Stimulated activated CD4-positive, alpha-beta T cell treated with anti-CD3 and anti-CD28 coated beads, Interleukin-4, amount 100 ng/mL, for 24 hours (primary cell): Measurements from ENCODE around the gene MRPL9.
"Not testable (repeated sequence)": the region's sequence is repeated elsewhere in the genome, so short reads cannot be mapped to it uniquely, and the experiment has no call there.

ENCODE experiments used
- DNase-seq: peaks from one replicate; pipeline ENCODE4 v3.0.0-alpha.2; 2020

MRPL9 gene

GRCh38 chr1:151782741-151783140 lies 19.4 kb upstream of the MRPL9 start:
- no peak for DNase-seq

DNA sequence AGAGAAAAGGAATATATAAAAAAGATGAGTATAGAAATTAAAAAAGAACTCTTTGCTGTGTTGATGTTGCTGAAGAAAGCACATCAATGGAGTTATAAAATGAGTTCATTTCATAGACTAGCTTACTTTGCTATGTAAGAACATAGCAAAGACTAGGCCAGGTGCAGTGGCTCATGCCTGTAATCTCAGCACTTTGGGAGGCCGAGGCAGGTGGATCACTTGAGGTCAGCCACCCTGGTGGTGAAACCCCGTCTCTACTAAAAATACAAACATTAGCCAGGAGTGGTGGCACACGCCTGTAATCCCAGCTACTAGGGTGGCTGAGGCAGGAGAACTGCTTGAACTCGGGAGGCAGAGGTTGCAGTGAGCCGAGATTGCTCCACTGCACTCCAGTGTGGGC lies 18.7 kb upstream of the MRPL9 start:
- DNase-seq, result not testable (repeated sequence)

- DNase-seq, result not testable (repeated sequence)
These were observed 17.4 kb upstream of the MRPL9 start for GRCh38 chr1:151780736-151781135.

GRCh38 chr1:151779852-151780251 lies 16.6 kb upstream of the MRPL9 start:
- no peak for DNase-seq

DNA sequence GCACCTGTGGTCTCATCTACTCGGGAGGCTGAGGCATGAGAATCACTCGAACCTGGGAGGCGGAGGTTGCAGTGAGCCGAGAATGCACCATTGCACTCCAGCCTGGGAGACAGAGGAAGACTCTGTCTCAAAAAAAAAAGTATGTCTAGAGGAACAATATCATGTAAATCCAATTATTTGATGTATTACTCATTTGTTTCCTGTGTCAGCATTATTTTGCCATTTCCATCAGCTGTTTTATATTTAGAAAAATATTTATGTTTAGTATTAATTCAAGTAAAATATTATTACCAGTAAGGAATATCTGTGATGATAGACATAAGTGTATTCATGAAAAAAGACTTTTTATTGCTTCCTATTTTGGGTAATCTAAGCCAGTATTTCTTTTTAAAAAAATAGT lies 14.0 kb upstream of the MRPL9 start:
- DNase-seq, result no peak

DNA sequence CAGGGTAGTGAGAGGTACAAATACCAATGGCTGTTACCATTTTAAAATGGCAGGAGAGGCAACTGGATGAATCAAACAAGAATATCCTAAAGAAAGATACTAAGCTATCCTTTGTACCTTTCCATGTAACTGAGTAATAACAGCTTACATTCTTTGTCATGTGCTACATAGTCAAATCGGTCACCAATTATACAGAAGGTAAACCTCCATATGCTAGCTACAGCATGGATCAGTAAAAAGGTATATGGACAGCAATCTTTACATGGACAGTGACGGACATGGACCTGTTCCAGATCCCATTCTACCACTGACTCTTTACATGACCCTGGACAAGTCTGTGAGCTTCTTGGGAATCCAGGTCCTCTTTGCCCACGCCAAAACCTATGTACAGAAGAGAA lies 13.4 kb upstream of the MRPL9 start:
- no peak for DNase-seq

DNA sequence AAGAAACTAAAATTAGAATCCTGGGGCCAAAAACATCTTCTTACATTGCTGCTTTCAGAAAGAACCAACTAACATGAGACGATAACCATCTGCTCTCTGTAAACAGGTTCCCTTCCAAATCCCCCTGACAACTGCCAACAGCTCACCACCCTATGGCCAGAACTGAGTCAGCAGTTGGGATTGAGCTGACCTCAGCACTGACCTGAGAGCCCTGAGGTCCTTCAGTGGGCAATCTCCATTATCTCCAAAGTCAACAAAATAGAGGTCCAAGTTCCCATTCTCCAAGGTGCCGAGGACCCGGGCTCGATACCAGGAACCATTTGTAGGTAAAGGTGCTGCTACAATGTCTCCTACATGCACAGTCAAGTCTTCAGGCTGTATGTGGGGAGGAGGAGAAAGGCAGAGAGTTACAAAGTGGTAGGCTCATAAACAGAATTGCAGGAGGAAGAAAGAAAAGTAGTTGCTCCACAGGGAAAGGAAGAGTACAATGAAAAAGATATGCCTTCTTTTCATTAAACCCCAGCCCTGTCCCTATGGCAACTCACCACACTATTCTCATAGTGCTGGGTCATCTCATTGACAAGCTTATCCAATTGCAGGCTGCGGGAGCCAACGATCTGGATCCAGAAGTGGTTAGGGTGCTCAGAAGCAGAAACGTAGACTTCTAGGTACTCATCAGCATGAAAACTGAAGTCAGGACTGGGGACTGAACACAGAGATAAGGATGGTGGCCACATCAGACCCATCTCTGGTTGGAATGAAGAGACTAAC lies 12.8 kb upstream of the MRPL9 start:
- no peak for DNase-seq

DNA sequence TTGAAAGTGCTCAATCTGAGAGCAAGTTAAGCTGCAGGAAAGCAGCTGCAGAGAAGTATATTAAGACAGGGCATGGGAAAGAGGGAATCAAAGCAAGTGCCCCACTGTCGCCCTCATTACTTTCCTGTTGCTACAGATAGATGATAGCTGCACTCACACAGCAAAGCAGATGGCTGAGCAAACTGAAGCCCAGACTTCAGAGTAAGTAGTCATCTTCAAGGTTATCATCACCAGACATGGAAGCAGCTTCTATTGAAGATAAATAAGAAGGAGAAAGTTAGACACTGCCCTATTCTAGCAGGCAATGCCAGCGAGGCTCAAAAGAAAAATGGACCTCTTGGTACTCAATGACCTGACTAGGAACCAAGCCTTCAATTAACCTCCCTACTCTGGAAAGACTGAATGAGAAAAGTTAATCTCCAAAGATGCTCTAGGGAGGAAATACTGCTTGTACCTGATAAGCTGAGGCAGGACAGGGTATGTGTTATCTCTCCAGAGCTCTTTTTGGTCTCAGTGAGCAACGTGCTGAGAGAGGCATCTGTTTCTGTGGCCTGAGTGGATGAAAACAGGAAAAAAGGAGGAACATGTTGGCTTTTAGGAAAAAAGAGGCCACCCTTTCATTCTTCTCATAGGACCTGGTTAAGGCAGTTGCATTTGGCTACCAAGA lies 11.1 kb upstream of the MRPL9 start:
- DNase-seq, result no peak

GRCh38 chr1:151773702-151774101 lies 10.4 kb upstream of the MRPL9 start:
- no peak for DNase-seq

GRCh38 chr1:151769270-151769669 lies 6.0 kb upstream of the MRPL9 start:
- DNase-seq, result not testable (repeated sequence)

- DNase-seq, result not testable (repeated sequence)
These were observed 5.2 kb upstream of the MRPL9 start for GRCh38 chr1:151768351-151769066.

- DNase-seq, result no peak
These were observed 694 bp upstream of the MRPL9 start for GRCh38 chr1:151763990-151764389.

- DNase-seq, result no peak
These were observed 2.5 kb downstream of the MRPL9 start for GRCh38 chr1:151760597-151761385.

DNA sequence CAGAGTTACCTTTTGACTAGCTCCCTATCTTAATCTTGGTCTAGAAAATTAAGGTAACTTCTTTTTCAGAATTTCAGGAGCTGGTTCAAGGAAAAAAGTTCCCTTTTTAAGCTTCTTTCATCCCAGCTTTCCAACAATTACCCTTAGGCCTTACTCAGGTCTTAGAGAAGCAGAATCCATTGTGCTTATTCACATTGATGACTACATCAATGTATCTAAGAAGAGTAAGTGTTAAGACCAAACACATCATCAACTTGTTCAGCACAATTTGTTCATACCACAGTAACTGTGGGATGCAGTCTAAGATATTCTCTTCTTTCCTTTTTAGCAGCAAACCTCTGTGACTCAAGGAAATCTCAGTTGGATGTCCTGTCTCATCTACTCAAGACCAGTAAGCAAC lies 4.1 kb downstream of the MRPL9 start:
- DNase-seq, result no peak

DNA sequence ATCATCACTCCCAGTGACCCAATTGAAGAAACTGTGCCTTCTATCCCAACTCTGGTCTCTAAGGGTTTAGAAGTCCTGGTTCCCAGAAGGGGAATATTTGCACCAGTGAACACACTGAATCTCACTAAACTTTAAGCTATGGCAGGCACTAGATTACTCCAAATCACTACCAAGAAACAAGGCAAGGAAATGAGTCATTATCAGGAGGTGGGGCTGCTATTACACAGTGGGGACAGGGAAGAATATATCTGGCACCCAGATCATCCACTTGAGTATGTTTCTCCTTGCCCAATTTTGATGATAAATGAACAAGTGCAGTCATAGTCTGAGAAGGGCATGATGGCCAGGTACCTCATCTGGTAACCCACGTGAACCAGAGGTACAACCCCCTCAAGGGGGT lies 7.0 kb downstream of the MRPL9 start:
- no peak for DNase-seq

DNA sequence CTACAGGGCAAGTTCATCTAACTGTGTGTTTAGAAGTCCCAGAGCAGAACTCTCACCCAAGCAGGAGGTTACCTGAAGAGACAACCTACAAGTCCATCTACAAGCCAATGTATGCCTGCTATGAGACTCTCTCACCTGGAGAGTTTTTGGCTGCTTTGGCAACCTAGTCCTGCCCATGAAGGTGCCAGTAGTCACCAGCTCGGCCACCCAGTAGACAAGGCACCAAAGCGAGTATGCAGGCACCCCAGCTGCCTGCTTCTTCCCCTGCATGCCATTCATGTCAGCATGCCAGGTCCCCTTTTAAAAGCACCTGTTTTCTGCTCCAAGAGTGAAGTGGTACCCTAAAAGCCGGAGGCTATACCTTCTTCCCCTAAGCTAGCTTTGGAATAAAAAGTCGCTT lies 21.8 kb downstream of the MRPL9 start:
- no peak for DNase-seq

GRCh38 chr1:151739590-151740355 lies 23.5 kb downstream of the MRPL9 start:
- no peak for DNase-seq

GRCh38 chr1:151737479-151737878 lies 25.8 kb downstream of the MRPL9 start:
- no peak for DNase-seq

GRCh38 chr1:151737026-151737425 lies 26.3 kb downstream of the MRPL9 start:
- no peak for DNase-seq

GRCh38 chr1:151733995-151734394 lies 29.3 kb downstream of the MRPL9 start:
- DNase-seq, result not testable (repeated sequence)

DNA sequence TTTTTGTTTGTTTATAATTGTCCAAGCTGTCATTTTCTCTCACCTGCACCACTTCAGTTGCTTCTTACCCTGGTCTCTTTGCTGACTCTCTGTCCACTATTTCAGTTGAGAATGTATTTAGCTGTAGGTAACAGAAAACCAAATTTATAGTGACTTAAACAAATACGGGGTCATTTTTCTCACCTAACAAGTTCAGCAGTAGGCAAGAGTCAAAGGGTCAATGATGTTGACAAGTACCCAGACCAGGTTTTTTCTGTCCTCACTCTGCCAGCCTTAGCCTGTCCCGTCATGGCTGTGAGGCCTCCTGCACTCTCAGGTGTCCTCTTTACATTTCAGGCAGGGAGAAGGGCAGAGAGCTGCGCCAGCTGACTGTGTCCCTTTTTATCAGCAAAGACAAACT lies 30.2 kb downstream of the MRPL9 start:
- DNase-seq, result no peak

DNA sequence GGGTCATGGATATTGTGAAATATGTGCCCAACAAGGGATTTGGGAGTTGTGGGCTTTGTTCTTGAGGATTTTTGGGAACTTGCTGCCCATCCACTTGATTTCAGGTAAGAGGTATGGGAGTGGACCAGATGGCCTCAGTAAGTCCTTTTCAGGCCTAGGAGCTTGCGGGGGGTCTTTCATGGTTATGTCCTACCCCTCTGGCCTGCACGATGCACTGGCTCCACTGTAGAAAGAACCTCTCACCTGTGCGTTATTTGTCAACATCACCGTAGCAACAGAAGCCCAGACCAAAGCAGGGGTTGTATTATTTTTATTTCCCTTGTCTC lies 33.4 kb downstream of the MRPL9 start:
- no peak for DNase-seq
